Left kidney (tissue), 8 donors: ENCODE measurements around the gene LCE2C. TPM values are rescaled to one million over a fixed set of nuclear protein-coding genes. Genes with fewer than 3 reads are reported as not detected.
A peak's percentile ranks its signal among the peaks of the same experiment; 100 is the strongest.
"Not testable (repeated sequence)": the region's sequence is repeated elsewhere in the genome, so short reads cannot be mapped to it uniquely, and the experiment has no call there.

Experiments used
- DNase-seq: peaks from one replicate; pipeline ENCODE4 v3.0.0-alpha.2; 2013
- long read RNA-seq, 8 donors: transcript quantifications; one replicate each; lab custom pipeline, GENCODE V29; 2026
- polyA plus RNA-seq: library from polyadenylated mRNA; unstranded; fragments of 120-200 nt; gene quantifications from one replicate; pipeline ENCODE4 v1.2.1, GENCODE V29; 2013; ENCODE audit not compliant: insufficient read length

Gene LCE2C
- not detected for polyA plus RNA-seq
- long read RNA-seq, donor 1 = 0 reads
- long read RNA-seq, donor 2 = 0 reads
- long read RNA-seq, donor 3 = 0 reads
- long read RNA-seq, donor 4 = 0 reads
- long read RNA-seq, donor 5 = 0 reads
- long read RNA-seq, donor 6 = 0 reads
- long read RNA-seq, donor 7 = 0 reads
- long read RNA-seq, donor 8 = 0 reads

DNA sequence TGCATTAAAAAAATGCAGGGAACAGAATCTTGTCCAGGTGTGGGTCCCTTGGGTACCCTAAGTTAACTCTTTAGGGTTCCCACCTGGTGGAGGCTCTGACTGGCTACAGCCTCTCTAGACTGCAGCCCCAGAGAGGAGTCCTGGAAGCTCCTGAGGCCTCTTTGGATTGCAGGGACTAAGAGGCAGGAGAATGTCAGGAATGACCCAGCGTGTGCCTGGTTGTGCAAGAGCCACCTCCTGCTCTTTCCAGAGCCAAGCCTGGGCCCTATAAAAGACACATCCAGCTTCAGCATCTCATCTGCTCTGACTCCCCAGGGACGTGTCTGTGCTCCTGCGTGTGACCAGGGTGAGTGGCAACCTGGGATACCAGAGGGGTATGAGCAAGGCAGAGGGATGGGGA lies at the start of gene LCE2C:
Gene LCE2C, plus strand, starts transcription at position 297 of the 400 bp plus-strand sequence. CDS start 737 bp downstream, outside the sequence.
- not testable (repeated sequence) for DNase-seq

DNA sequence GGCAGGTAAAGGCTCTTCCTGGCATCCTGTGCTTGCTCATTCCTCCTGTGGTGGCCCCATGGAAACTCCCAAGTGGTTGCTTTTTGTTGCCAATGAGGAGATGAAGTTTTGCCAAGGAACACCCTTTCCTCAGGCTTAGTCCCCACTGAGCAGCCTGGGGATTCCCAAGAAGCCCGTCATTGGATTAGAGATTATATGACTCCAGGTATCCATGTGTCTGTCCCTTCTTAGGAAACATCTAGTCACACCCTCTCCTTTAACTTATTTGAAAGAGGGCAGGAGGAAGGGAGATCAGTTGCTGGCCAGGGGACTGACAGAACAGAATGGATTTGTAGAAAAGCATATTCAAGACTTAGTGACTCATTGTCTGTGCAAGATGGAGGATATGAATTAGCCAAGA lies 48.3 kb upstream of the LCE2C start:
- DNase-seq = no peak

- DNase-seq = no peak
Measured at GRCh38 chr1:152630596-152630995, 44.5 kb upstream of the LCE2C start.

- DNase-seq = no peak
Measured at GRCh38 chr1:152640351-152640750, 34.7 kb upstream of the LCE2C start.

DNA sequence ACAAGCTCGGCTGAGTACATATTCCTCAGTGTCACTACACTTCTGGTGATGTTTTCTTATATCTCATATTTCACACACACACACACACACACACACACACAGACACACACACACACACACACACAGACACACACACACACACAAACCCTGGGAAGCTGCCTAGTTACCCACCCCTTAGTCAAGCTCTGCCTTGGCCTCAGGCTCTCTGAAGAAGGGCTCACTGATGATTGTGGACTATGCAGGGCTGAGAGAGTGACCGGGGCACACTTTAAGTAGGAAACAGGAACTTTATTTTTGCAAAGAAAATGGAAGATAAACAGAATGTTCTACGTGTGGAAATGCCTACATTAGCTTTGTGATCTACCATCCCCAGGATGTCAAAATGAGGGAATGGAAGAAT lies 31.1 kb upstream of the LCE2C start:
- DNase-seq = no peak

DNA sequence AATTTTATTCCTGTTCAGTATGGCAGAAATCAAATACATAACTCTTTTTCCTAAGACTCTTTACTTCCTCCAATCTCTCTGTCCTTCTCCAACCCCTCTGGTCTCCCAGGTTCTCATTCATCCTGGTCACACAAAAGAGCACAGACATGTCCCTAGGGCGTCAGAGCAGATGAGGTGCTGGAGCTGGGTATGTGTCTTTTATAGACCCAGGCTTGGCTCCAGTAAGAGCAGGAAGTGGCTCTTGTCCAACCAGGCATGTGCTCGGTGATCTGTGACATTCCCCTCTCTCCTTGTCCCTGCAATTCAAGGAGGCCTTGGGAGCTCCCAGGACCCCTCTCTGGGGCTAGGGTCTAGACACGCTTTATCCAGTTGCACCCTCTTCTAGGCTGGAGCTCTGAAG lies 29.9 kb upstream of the LCE2C start:
- no peak for DNase-seq

GRCh38 chr1:152646656-152647055 lies 28.4 kb upstream of the LCE2C start:
- DNase-seq = no peak

GRCh38 chr1:152654110-152654509 lies 21.0 kb upstream of the LCE2C start:
- DNase-seq = peak; percentile 59

DNA sequence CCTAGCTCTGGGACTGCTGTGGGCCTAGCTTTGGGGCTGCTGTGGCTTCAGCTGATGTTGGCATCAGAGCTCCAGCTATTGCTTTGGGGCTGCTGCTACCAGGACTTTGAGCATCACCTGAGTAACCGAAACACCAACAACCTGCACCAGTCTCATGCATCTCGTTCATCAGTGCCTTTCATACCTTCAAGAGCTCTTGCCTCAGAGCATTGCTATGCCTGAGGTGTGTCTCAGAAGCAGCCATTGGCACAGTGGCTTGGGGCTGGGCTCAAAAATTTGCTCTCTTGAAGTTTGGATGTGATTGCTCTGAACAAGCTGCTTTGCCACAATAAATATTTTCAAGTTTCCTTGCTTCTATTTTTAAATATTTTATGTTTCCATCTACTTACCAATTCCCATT lies 18.6 kb upstream of the LCE2C start:
- no peak for DNase-seq

- DNase-seq = no peak
Measured at GRCh38 chr1:152657677-152658076, 17.4 kb upstream of the LCE2C start.

- DNase-seq = no peak
Measured at GRCh38 chr1:152658649-152659048, 16.4 kb upstream of the LCE2C start.

GRCh38 chr1:152663098-152663497 lies 12.0 kb upstream of the LCE2C start, which contains the start of gene LCE2D:
Gene LCE2D, plus strand, starts transcription at chr1:152663380. Its CDS starts 726 bp downstream, at chr1:152664106.
- no peak for DNase-seq

GRCh38 chr1:152666171-152666570 lies 8.9 kb upstream of the LCE2C start:
- not testable (repeated sequence) for DNase-seq

GRCh38 chr1:152667648-152668047 lies 7.4 kb upstream of the LCE2C start:
- no peak for DNase-seq

DNA sequence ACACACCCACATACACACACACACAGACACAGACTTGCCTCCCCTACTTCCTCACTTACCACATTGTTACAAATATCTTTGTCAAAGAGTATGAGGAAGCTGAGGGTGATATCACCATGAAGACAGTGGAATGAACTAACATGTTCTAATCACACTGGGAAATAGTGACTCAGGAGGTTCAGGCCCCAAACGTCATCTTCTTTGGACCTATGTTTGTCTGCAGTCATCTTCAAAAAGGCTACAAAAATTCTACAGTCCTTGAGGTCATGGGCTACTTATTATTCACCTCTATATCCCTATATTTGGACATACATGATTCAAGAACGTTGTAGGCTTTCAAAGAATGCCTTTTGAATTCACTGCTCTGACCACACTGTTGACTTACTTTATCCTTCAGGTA lies 2.1 kb upstream of the LCE2C start:
- DNase-seq = no peak

GRCh38 chr1:152679459-152679858 lies 4.4 kb downstream of the LCE2C start:
- DNase-seq = no peak

- no peak for DNase-seq
Measured at GRCh38 chr1:152681616-152682015, 6.5 kb downstream of the LCE2C start.

- DNase-seq = no peak
Measured at GRCh38 chr1:152683846-152684245, 8.8 kb downstream of the LCE2C start.

DNA sequence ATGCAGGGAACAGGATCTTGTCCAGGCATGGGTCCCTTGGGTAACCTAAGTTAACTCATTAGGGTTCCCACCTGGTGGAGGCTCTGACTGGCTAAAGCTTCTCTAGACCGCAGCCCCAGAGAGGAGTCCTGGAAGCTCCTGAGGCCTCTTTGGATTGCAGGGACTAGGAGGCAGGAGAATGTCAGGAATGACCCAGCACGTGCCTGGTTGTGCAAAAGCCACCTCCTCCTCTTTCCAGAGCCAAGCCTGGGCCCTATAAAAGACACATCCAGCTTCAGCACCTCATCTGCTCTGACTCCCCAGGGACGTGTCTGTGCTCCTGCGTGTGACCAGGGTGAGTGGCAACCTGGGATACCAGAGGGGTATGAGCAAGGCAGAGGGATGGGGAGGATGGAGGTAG lies 10.7 kb downstream of the LCE2C start, which contains the start of gene LCE2B:
Gene LCE2B, plus strand, starts transcription at position 301 of the 400 bp plus-strand sequence. CDS start 721 bp downstream, outside the sequence.
- not testable (repeated sequence) for DNase-seq

DNA sequence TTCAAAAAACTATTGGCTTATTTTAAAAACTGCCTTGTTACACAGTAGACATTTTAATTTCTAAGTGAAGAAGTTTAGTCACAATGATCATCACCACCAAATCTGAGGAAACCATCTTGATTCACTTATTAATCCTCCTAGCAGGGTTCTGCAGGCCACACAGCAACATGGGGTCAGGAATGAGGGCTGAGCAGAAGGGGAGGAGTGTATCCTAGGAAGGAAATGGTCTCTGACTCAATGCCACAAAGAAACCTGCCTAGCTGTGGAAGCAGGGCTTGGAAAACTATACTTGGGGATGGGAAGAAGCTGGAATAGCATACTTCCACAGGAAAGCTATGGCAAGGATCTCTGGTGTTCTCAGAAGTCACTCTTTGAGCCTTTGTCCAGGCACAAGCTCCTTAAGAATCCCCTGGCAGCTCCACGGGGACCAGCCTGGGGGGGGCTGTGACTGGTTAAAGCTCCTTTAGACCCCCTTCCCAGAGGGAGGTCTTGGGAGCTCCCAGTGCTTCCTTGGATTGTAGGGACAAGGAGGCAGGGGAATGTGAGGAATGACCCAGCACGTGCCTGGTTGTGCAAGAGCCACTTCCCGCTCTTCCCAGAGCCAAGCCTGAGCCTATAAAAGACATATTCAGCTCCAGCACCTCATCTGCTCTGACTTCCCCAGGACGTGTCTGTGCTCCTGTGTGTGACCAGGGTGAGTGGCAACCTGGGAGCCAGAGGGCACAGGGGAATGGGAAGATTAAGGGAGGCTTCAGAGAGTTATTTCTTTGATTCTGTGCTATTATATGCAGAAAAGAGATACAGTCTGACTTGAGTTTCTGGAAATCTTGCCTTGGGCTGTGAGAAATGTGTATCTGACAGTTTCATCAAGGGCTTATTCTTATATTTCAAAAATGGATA lies 22.9 kb downstream of the LCE2C start, which contains the start of gene LCE2A:
Gene LCE2A, plus strand, starts transcription at position 645 of the 900 bp plus-strand sequence. CDS start 557 bp downstream, outside the sequence.
- DNase-seq = no peak

GRCh38 chr1:152699746-152700145 lies 24.7 kb downstream of the LCE2C start:
- no peak for DNase-seq

DNA sequence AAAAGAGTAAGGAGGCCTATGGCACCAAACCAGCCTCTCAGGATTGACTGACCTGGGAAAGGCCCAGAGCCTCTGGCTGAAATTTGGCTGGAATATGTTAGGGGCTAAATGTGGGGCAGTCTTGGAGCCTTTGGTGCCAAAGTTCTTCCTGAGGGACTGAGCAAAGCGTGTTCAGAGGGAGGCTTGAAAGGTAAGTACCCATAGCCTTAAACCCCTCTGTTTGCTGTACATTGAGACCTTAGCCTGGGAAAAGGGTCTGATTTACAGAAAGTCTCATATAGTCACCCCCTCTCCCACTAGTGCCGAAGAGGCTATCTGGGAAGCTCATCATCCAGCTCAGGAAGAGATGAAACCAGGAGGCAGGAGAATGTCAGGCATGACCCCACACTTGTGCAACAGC lies 32.8 kb downstream of the LCE2C start, which contains the start of gene LCE4A:
Gene LCE4A, plus strand, starts transcription at position 301 of the 400 bp plus-strand sequence. CDS start 916 bp downstream, outside the sequence.
- no peak for DNase-seq

DNA sequence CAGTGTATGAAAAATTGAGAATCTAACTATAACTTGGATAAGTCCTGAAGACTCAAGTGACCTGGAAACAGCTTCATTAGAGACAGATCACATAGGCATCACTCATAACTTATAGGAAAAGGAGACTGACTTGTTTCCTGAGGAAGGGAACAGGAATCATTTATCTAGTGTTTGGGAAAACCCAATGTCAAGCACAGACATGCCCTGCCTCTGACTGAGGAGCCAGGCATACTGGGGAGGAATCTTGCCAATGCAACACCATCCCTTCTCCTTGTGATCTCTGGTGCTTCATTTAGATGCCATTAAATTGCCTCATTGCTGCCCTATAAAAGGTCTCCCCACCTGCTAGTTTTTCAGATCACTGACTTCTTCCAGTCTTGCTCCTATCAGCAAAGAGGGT lies 43.2 kb downstream of the LCE2C start:
- no peak for DNase-seq
